ENCODE measurements around the gene HINFP.

HINFP gene, protein sequence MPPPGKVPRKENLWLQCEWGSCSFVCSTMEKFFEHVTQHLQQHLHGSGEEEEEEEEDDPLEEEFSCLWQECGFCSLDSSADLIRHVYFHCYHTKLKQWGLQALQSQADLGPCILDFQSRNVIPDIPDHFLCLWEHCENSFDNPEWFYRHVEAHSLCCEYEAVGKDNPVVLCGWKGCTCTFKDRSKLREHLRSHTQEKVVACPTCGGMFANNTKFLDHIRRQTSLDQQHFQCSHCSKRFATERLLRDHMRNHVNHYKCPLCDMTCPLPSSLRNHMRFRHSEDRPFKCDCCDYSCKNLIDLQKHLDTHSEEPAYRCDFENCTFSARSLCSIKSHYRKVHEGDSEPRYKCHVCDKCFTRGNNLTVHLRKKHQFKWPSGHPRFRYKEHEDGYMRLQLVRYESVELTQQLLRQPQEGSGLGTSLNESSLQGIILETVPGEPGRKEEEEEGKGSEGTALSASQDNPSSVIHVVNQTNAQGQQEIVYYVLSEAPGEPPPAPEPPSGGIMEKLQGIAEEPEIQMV

GRCh38 chr11:119121008-119121810 is at the start of gene HINFP:
TSS of gene HINFP (plus strand) at chr11:119121580. CDS start at chr11:119126945, 5,365 bp downstream.
- ATAC-seq: peak; percentile 99
- TF ChIP-seq ZC3H10 (CRISPR knock-in tag; IDR thresholded peaks at IDR 0.05): no peak
- TF ChIP-seq PATZ1 (CRISPR knock-in tag; IDR thresholded peaks at IDR 0.05; ENCODE audit: borderline replicate concordance): no peak
- TF ChIP-seq ARNTL (CRISPR knock-in tag; IDR thresholded peaks at IDR 0.05; ENCODE audit: borderline replicate concordance, low read depth): no peak
- no peak for TF ChIP-seq OSR1 (CRISPR knock-in tag; IDR thresholded peaks at IDR 0.05)
- TF ChIP-seq TOX (CRISPR knock-in tag; IDR thresholded peaks at IDR 0.05; ENCODE audit: borderline replicate concordance): no peak
- no peak for TF ChIP-seq CSDC2 (CRISPR knock-in tag; IDR thresholded peaks at IDR 0.05)
- no peak for TF ChIP-seq ZNF8 (CRISPR knock-in tag; IDR thresholded peaks at IDR 0.05)
- TF ChIP-seq SNAI2 (CRISPR knock-in tag; IDR thresholded peaks at IDR 0.05): no peak
- TF ChIP-seq, protein P1, sequence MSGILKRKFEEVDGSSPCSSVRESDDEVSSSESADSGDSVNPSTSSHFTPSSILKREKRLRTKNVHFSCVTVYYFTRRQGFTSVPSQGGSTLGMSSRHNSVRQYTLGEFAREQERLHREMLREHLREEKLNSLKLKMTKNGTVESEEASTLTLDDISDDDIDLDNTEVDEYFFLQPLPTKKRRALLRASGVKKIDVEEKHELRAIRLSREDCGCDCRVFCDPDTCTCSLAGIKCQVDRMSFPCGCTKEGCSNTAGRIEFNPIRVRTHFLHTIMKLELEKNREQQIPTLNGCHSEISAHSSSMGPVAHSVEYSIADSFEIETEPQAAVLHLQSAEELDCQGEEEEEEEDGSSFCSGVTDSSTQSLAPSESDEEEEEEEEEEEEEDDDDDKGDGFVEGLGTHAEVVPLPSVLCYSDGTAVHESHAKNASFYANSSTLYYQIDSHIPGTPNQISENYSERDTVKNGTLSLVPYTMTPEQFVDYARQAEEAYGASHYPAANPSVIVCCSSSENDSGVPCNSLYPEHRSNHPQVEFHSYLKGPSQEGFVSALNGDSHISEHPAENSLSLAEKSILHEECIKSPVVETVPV (CRISPR knock-in tag; IDR thresholded peaks at IDR 0.05): no peak
- TF ChIP-seq RARB (CRISPR knock-in tag; IDR thresholded peaks at IDR 0.05): no peak
- TF ChIP-seq TCF4 (CRISPR knock-in tag; IDR thresholded peaks at IDR 0.05; ENCODE audit: borderline replicate concordance): no peak
- TF ChIP-seq ZNF70 (CRISPR knock-in tag; IDR thresholded peaks at IDR 0.05): no peak
- TF ChIP-seq, protein P2, sequence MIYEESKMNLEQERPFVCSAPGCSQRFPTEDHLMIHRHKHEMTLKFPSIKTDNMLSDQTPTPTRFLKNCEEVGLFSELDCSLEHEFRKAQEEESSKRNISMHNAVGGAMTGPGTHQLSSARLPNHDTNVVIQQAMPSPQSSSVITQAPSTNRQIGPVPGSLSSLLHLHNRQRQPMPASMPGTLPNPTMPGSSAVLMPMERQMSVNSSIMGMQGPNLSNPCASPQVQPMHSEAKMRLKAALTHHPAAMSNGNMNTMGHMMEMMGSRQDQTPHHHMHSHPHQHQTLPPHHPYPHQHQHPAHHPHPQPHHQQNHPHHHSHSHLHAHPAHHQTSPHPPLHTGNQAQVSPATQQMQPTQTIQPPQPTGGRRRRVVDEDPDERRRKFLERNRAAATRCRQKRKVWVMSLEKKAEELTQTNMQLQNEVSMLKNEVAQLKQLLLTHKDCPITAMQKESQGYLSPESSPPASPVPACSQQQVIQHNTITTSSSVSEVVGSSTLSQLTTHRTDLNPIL (CRISPR knock-in tag; IDR thresholded peaks at IDR 0.05; ENCODE audit: low read depth): no peak
- no peak for TF ChIP-seq BACH2 (CRISPR knock-in tag; IDR thresholded peaks at IDR 0.05; ENCODE audit: borderline replicate concordance)
- TF ChIP-seq, protein P3, sequence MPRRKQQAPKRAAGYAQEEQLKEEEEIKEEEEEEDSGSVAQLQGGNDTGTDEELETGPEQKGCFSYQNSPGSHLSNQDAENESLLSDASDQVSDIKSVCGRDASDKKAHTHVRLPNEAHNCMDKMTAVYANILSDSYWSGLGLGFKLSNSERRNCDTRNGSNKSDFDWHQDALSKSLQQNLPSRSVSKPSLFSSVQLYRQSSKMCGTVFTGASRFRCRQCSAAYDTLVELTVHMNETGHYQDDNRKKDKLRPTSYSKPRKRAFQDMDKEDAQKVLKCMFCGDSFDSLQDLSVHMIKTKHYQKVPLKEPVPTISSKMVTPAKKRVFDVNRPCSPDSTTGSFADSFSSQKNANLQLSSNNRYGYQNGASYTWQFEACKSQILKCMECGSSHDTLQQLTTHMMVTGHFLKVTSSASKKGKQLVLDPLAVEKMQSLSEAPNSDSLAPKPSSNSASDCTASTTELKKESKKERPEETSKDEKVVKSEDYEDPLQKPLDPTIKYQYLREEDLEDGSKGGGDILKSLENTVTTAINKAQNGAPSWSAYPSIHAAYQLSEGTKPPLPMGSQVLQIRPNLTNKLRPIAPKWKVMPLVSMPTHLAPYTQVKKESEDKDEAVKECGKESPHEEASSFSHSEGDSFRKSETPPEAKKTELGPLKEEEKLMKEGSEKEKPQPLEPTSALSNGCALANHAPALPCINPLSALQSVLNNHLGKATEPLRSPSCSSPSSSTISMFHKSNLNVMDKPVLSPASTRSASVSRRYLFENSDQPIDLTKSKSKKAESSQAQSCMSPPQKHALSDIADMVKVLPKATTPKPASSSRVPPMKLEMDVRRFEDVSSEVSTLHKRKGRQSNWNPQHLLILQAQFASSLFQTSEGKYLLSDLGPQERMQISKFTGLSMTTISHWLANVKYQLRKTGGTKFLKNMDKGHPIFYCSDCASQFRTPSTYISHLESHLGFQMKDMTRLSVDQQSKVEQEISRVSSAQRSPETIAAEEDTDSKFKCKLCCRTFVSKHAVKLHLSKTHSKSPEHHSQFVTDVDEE (CRISPR knock-in tag; IDR thresholded peaks at IDR 0.05): no peak
- no peak for TF ChIP-seq ESRRG (CRISPR knock-in tag; IDR thresholded peaks at IDR 0.05)
- no peak for TF ChIP-seq GLIS3 (CRISPR knock-in tag; IDR thresholded peaks at IDR 0.05)
- TF ChIP-seq ZNF565 (CRISPR knock-in tag; conservative IDR thresholded peaks at IDR 0.05; ENCODE audit: low read depth): no peak
- TF ChIP-seq ISL1 (CRISPR knock-in tag; IDR thresholded peaks at IDR 0.05): no peak

- ATAC-seq: no peak
- TF ChIP-seq ZNF70 (CRISPR knock-in tag; IDR thresholded peaks at IDR 0.05): no peak
Measured at GRCh38 chr11:119077839-119078238, 43.5 kb upstream of the HINFP start.

DNA sequence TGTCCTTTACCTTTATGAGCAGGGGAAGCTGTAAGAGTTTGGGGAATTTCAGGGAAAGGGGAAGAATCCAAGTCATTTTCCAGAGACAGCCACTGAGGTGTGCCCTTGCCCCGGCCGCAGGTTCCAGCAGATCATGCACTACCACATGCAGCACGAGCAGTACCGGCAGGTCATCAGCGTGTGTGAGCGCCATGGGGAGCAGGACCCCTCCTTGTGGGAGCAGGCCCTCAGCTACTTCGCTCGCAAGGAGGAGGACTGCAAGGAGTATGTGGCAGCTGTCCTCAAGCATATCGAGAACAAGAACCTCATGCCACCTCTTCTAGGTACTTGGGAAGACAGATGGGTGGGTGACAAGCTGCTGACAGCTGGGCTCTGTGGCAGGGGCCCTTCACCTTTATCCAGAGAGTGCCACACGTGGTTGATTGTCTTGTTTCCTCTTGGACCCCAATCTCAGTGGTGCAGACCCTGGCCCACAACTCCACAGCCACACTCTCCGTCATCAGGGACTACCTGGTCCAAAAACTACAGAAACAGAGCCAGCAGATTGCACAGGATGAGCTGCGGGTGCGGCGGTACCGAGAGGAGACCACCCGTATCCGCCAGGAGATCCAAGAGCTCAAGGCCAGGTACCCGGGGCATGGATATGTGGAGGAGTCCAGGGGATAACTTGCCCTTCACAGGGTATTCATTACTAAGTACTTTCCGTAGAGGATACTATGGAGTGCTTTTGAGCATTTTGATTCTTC is 42.5 kb upstream of the HINFP start:
- ATAC-seq: no peak
- TF ChIP-seq, protein P4, sequence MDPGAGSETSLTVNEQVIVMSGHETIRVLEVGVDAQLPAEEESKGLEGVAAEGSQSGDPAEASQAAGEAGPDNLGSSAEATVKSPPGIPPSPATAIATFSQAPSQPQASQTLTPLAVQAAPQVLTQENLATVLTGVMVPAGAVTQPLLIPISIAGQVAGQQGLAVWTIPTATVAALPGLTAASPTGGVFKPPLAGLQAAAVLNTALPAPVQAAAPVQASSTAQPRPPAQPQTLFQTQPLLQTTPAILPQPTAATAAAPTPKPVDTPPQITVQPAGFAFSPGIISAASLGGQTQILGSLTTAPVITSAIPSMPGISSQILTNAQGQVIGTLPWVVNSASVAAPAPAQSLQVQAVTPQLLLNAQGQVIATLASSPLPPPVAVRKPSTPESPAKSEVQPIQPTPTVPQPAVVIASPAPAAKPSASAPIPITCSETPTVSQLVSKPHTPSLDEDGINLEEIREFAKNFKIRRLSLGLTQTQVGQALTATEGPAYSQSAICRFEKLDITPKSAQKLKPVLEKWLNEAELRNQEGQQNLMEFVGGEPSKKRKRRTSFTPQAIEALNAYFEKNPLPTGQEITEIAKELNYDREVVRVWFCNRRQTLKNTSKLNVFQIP (CRISPR knock-in tag; IDR thresholded peaks at IDR 0.05; ENCODE audit: borderline replicate concordance, low read depth): no peak
- no peak for TF ChIP-seq CSDC2 (CRISPR knock-in tag; IDR thresholded peaks at IDR 0.05)
- TF ChIP-seq GLIS3 (CRISPR knock-in tag; IDR thresholded peaks at IDR 0.05): no peak
- TF ChIP-seq TOX (CRISPR knock-in tag; IDR thresholded peaks at IDR 0.05; ENCODE audit: borderline replicate concordance): no peak
- no peak for TF ChIP-seq ARNTL (CRISPR knock-in tag; IDR thresholded peaks at IDR 0.05; ENCODE audit: borderline replicate concordance, low read depth)
- TF ChIP-seq, protein P3 (CRISPR knock-in tag; IDR thresholded peaks at IDR 0.05): no peak
- TF ChIP-seq ISL1 (CRISPR knock-in tag; IDR thresholded peaks at IDR 0.05): no peak
- TF ChIP-seq ZC3H10 (CRISPR knock-in tag; IDR thresholded peaks at IDR 0.05): no peak
- no peak for TF ChIP-seq ZNF70 (CRISPR knock-in tag; IDR thresholded peaks at IDR 0.05)
- no peak for TF ChIP-seq BACH2 (CRISPR knock-in tag; IDR thresholded peaks at IDR 0.05; ENCODE audit: borderline replicate concordance)
- TF ChIP-seq ZFP3 (CRISPR knock-in tag; IDR thresholded peaks at IDR 0.05): no peak
